SK-N-SH treated with all-trans-retinoic acid at 6 μM for 48 hours (cell line): ENCODE measurements around the gene UBR1.

Source experiments
- ARNTL ChIP-seq: fragments of 450-650 bp; formaldehyde crosslinking; IDR thresholded peaks from 2 replicates; pipeline ENCODE4 v1.5.0; 2020; ENCODE audit warnings: low read depth, mild to moderate bottlenecking, moderate library complexity, borderline replicate concordance
- CSRNP3 ChIP-seq: fragments of 250-450 bp; sonication (Bioruptor Pico); IDR thresholded peaks from 2 replicates; pipeline ENCODE4 v1.5.1; 2021; ENCODE audit warnings: mild to moderate bottlenecking, moderate library complexity
- GLIS3 ChIP-seq: fragments of 250-450 bp; sonication (Bioruptor Pico); IDR thresholded peaks from 2 replicates; pipeline ENCODE4 v1.5.0; 2020; ENCODE audit warnings: mild to moderate bottlenecking, moderate library complexity
- PATZ1 ChIP-seq: fragments of 250-450 bp; sonication (Bioruptor Pico); IDR thresholded peaks from 2 replicates; pipeline ENCODE4 v1.8.0; 2020; ENCODE audit warnings: mild to moderate bottlenecking, moderate library complexity, borderline replicate concordance
- PPARA ChIP-seq: fragments of 250-450 bp; sonication (Bioruptor Pico); IDR thresholded peaks from 2 replicates; pipeline ENCODE4 v1.5.0; 2020; ENCODE audit warnings: mild to moderate bottlenecking, borderline replicate concordance
- RARB ChIP-seq: fragments of 250-450 bp; sonication (Bioruptor Pico); IDR thresholded peaks from 2 replicates; pipeline ENCODE4 v1.8.0; 2021; ENCODE audit warnings: mild to moderate bottlenecking, moderate library complexity
- TOX ChIP-seq: fragments of 250-450 bp; sonication (Bioruptor Pico); IDR thresholded peaks from 2 replicates; pipeline ENCODE4 v1.8.0; 2021; ENCODE audit warnings: mild to moderate bottlenecking, moderate library complexity, borderline replicate concordance
- ZFP3 ChIP-seq: fragments of 250-450 bp; sonication (Bioruptor Pico); IDR thresholded peaks from 2 replicates; pipeline ENCODE4 v1.5.0; 2020; ENCODE audit warnings: mild to moderate bottlenecking, moderate library complexity
- ZFP30 ChIP-seq: fragments of 450-650 bp; formaldehyde crosslinking; IDR thresholded peaks from 2 replicates; pipeline ENCODE4 v1.5.0; 2022; ENCODE audit warnings: mild to moderate bottlenecking, moderate library complexity
- ZNF70 ChIP-seq: fragments of 450-650 bp; formaldehyde crosslinking; IDR thresholded peaks from 2 replicates; pipeline ENCODE4 v1.5.0; 2020; ENCODE audit warnings: mild to moderate bottlenecking, moderate library complexity

GRCh38 chr15:43118286-43118685 lies 12.4 kb upstream of the UBR1 start:
- TF ChIP-seq GLIS3 (CRISPR knock-in tag) (no peak), ARNTL (no peak), PATZ1 (CRISPR knock-in tag) (no peak), ZFP30 (CRISPR knock-in tag) (no peak), ZFP3 (CRISPR knock-in tag) (no peak), CSRNP3 (CRISPR knock-in tag) (no peak), PPARA (CRISPR knock-in tag) (no peak), RARB (no peak), TOX (CRISPR knock-in tag) (no peak), ZNF70 (CRISPR knock-in tag) (no peak)
